PFSK-1 (cell line): ENCODE measurements around the gene C1orf52.

ENCODE experiments used
- FOXP2 ChIP-seq: optimal IDR thresholded peaks from 2 replicates; pipeline ENCODE3; 2011; ENCODE audit warnings: borderline replicate concordance, control low read depth, inconsistent platforms; ENCODE audit not compliant: insufficient read depth; ENCODE audit errors: extremely low read length, extremely low read depth
- POLR2AphosphoS5 ChIP-seq: IDR thresholded peaks from 2 replicates; pipeline ENCODE4 v1.6.1; 2012; ENCODE audit warnings: low read depth, mild to moderate bottlenecking, control low read depth, low read length, moderate library complexity
- SIN3A ChIP-seq: IDR thresholded peaks from 2 replicates; pipeline ENCODE4 v1.6.1; 2012; ENCODE audit warnings: mild to moderate bottlenecking, low read length, moderate library complexity, borderline replicate concordance; ENCODE audit not compliant: insufficient read depth
- TAF1 ChIP-seq: IDR thresholded peaks from 2 replicates; pipeline ENCODE4 v1.6.1; 2012; ENCODE audit warnings: low read length, control low read depth, borderline replicate concordance; ENCODE audit not compliant: insufficient read depth
- TF ChIP-seq, protein P1 (sequence below), 2 experiments: IDR thresholded peaks; 2 replicates each; pipeline versions ENCODE4 v1.6.1 to v1.8.0; 2011 to 2012; ENCODE audit warnings: low read depth in 2 of 2, low read length in 2 of 2, control low read depth in 1 of 2, inconsistent platforms in 1 of 2, mild to moderate bottlenecking in 1 of 2, moderate library complexity in 1 of 2; ENCODE audit not compliant: insufficient read depth in 1 of 2

The C1orf52 gene

DNA sequence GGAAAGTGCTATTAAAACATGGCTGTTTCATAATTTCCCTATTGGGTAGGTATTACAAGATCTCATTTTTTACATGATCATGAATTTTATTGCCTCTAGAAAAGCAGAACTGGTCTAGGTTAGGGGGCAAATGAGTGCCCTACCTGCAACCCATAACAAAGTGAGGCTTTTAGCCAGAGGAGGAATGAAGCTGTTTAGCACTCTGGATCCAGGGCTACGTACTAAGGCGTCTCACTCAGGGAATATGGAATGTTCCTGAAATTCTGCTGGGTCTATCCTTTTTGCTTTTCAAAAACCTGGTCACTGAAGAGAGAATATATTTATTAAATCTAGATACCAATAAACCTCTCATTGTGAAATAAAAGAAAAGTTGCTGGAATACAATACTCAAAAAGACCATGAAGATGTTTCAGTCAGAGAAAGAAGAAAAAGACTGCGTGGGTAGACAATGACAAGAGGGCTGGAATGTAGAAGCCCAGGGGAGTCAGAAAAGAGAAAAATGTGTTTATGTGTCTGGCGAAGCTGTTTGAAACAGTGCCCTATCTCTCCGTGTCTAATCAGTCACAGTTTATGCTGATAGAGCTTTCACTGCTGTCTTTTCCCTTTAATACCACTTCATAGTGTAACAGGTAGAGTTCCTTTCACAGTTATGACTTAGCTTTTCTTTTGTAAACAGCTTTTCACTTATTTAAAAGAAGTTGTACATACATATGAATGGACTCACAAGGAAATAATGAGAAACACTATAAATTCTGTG lies 33.7 kb downstream of the C1orf52 start:
- TF ChIP-seq POLR2AphosphoS5, result no peak
- no peak for TF ChIP-seq FOXP2
- no peak for TF ChIP-seq SIN3A
- TF ChIP-seq, protein P1, sequence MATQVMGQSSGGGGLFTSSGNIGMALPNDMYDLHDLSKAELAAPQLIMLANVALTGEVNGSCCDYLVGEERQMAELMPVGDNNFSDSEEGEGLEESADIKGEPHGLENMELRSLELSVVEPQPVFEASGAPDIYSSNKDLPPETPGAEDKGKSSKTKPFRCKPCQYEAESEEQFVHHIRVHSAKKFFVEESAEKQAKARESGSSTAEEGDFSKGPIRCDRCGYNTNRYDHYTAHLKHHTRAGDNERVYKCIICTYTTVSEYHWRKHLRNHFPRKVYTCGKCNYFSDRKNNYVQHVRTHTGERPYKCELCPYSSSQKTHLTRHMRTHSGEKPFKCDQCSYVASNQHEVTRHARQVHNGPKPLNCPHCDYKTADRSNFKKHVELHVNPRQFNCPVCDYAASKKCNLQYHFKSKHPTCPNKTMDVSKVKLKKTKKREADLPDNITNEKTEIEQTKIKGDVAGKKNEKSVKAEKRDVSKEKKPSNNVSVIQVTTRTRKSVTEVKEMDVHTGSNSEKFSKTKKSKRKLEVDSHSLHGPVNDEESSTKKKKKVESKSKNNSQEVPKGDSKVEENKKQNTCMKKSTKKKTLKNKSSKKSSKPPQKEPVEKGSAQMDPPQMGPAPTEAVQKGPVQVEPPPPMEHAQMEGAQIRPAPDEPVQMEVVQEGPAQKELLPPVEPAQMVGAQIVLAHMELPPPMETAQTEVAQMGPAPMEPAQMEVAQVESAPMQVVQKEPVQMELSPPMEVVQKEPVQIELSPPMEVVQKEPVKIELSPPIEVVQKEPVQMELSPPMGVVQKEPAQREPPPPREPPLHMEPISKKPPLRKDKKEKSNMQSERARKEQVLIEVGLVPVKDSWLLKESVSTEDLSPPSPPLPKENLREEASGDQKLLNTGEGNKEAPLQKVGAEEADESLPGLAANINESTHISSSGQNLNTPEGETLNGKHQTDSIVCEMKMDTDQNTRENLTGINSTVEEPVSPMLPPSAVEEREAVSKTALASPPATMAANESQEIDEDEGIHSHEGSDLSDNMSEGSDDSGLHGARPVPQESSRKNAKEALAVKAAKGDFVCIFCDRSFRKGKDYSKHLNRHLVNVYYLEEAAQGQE (IDR thresholded peaks at IDR 0.05; ENCODE audit: insufficient read depth in 1 of 2, low read depth in 2 of 2, low read length in 2 of 2), result no peak
- no peak for TF ChIP-seq TAF1

DNA sequence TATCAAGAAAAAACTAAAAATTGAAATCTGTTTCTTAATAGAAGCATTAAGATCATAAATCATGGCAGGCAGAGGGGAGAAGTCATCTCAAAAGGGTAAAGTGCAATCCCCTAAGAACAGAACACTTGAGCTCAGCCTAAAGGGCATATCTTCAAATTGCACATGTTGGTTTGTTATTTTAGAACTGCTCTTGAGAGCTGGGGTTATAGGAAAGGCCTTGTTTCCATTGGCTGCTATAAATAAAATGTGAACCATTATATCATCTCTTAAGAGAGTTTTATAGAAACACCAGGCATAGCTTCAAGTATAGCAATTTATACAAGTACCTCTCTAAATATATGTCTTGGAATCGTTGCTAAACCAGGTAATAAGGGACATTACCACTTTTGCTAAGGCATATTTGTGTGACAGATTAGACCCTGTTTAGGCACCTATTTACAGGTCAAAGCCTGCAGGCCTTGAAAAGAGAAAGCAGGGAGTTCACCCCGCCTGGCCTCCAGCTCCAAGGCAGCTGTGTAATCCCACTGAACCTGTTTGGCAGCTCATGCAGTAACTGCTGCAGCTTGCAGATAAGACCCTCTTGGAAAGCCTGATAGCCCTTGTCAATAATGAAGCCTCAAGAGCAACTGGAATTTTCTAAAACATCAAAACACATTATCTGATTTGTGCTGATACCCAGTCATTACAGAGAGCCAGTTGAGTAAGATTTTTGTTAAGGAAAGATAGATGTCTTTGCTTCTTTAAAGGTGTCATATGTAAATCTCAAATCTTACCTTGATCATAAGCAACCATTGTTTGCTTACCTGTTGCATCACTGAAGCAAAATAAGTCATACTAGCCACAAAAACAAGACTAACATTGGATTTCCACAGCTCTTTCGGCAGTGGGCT lies 34.5 kb downstream of the C1orf52 start:
- TF ChIP-seq FOXP2, result no peak
- no peak for TF ChIP-seq POLR2AphosphoS5
- TF ChIP-seq SIN3A, result no peak
- TF ChIP-seq TAF1, result no peak
- TF ChIP-seq, protein P1 (IDR thresholded peaks at IDR 0.05; ENCODE audit: insufficient read depth in 1 of 2, low read depth in 2 of 2, low read length in 2 of 2), result no peak

DNA sequence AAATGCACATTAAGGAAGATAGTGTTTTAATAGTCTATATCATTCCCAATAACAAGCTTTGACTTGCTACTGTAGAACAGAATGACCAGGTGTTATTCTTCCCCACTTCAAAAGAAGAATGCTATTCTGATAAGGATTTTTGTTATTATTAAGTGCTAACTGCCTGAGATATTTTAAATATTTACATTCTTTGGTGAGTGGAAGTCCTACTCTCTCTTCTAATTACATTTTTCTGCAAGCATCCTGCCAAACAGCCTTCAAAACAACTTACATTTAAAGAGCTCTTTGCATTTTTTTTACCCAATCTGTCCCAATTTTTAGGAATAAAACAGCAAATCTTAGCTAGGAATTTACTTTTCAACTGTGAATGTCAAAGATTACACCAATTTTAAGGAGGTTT lies 35.2 kb downstream of the C1orf52 start:
- TF ChIP-seq TAF1 (no peak), POLR2AphosphoS5 (no peak), SIN3A (no peak), FOXP2 (no peak)
- TF ChIP-seq, protein P1 (IDR thresholded peaks at IDR 0.05; ENCODE audit: insufficient read depth in 1 of 2, low read depth in 2 of 2, low read length in 2 of 2), result no peak

DNA sequence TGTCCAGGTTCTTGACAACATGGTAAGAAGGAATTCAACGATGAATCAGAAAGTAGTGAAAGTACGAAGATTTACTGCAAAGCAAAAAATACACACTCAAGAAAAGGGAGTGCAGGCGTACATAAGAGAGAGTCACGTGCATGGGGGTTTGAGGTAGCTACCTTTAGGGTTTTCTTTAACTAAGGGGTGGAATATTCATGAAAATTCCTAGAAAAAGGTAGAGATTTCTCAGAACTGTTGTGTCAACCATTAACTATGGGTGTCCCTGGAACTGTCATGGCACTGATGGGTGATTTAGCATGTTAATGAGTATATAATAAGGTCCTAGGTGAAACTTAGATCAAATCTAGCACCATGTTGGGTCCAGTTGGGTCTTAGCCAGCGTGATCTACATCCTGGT lies 36.1 kb downstream of the C1orf52 start:
- TF ChIP-seq TAF1, result no peak
- no peak for TF ChIP-seq FOXP2
- no peak for TF ChIP-seq POLR2AphosphoS5
- TF ChIP-seq, protein P1 (IDR thresholded peaks at IDR 0.05; ENCODE audit: insufficient read depth in 1 of 2, low read depth in 2 of 2, low read length in 2 of 2), result no peak
- TF ChIP-seq SIN3A, result no peak
